HAP-1 (cell line): ENCODE results near the gene AGAP1.
"Not testable (repeated sequence)": the region's sequence is repeated elsewhere in the genome, so short reads cannot be mapped to it uniquely, and the experiment has no call there.

ENCODE experiments used
- DNase-seq, 2 experiments: peaks; one replicate each; pipeline ENCODE4 v3.0.0-alpha.2; 2016 to 2020; ENCODE audit warnings: low spot score in 2 of 2
- H3K27me3 ChIP-seq: fragments of 250-450 bp; sonication (Bioruptor Pico); 2 replicates; pipeline ENCODE4 v1.5.1; 2020; ENCODE audit warnings: low read depth, mild to moderate bottlenecking, moderate library complexity
- H3K36me3 ChIP-seq: fragments of 250-450 bp; sonication (Bioruptor Pico); replicated peaks from 2 replicates; pipeline ENCODE4 v1.5.1; 2020; ENCODE audit warnings: mild to moderate bottlenecking
- H3K4me1 ChIP-seq: fragments of 250-450 bp; sonication (Bioruptor Pico); 2 replicates; pipeline ENCODE4 v1.5.1; 2020; ENCODE audit warnings: mild to moderate bottlenecking
- H3K4me3 ChIP-seq: fragments of 250-450 bp; sonication (Bioruptor Pico); 2 replicates; pipeline ENCODE4 v1.5.1; 2020; ENCODE audit warnings: mild to moderate bottlenecking, moderate library complexity
- H3K9me3 ChIP-seq: fragments of 250-450 bp; sonication (Bioruptor Pico); 2 replicates; pipeline ENCODE4 v1.5.1; 2020; ENCODE audit warnings: mild to moderate bottlenecking, moderate library complexity
- in situ Hi-C: fragments of 300-500 bp; cut with MboI; formaldehyde crosslinking; loops from 3 replicates; pipeline ENCODE4 v1.14.3; 2020; ENCODE audit warnings: low sequenced_read_pairs, inconsistent platforms, mixed read lengths

AGAP1 gene

DNA sequence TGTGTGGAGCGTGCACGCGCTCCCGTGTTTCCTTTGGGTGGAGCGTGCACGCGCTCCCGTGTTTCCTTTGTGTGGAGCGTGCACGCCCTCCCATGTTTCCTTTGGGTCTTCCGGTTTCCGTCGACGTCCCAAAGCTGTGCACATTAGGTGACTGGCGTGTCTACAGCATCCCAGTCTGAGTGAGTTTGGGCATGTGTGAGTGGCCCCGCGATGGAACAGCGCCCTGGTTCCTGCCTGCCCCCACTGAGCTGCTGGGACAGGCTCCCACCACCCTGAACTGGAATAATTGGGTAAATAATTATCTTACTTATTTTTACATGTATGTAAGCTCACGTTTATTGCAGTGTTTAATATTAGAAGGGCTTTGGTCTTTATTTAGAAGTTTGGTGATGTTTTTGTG is 104.2 kb downstream of the AGAP1 start:
- Histone ChIP-seq H3K36me3 (no peaks in the 10 kb centered on the region), H3K27me3 (no peaks in the 10 kb centered on the region), H3K9me3 (no peaks in the 10 kb centered on the region), H3K4me1 (no peaks in the 10 kb centered on the region), H3K4me3 (no peak overlapping the region)
- in situ Hi-C loops = no loop called here
- DNase-seq = no peak

DNA sequence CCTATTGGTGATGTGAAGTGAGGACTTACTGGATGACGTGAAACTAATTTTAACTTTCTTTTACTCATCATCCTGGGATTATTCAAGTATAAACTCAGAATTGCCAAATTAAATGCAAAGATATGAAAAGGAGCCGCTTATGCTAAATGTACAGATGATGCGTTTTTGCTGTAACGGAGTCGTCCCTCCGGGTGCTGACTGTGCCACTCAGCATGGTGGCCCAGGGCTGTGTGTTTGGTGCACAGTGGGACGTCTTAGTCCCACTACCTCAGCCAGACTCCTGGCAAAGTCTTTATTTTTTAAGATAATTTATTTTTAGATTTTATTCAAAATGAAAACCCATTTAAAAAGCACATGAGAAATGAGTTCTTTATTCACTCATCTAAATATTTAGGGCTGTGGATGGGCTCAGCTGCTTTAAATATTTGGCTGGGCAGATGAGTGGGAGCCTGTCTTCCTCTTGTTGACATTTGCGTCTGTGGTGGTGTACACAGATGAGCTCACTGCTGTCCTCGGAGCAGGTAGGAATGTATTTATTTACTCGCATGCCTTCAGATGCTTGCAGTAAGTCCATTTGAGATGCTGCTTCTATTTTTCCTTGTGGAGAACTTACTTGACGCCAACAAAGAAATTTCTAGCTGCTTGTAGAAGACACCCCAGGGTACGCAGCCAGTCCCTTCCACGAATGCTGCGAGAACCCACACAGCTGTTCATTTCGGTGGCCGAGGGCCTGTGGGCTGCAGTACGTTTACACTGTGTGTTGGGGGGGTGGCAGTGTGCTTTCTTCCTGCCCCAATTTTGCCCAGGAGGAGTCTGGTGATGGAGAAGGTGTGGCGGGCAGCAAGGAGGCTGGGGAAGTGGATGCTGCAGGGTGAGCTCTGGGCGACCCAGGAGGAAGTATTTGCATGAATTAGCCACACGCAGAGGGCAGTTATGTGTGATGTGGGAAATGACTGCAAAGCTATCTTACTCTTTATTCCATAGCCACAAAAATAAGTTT is 105.0 kb downstream of the AGAP1 start:
- in situ Hi-C loops = no loop called here
- Histone ChIP-seq H3K4me3 (no peak overlapping the region), H3K27me3 (no peaks in the 10 kb centered on the region), H3K36me3 (no peaks in the 10 kb centered on the region), H3K4me1 (no peaks in the 10 kb centered on the region), H3K9me3 (no peaks in the 10 kb centered on the region)
- DNase-seq = no peak

DNA sequence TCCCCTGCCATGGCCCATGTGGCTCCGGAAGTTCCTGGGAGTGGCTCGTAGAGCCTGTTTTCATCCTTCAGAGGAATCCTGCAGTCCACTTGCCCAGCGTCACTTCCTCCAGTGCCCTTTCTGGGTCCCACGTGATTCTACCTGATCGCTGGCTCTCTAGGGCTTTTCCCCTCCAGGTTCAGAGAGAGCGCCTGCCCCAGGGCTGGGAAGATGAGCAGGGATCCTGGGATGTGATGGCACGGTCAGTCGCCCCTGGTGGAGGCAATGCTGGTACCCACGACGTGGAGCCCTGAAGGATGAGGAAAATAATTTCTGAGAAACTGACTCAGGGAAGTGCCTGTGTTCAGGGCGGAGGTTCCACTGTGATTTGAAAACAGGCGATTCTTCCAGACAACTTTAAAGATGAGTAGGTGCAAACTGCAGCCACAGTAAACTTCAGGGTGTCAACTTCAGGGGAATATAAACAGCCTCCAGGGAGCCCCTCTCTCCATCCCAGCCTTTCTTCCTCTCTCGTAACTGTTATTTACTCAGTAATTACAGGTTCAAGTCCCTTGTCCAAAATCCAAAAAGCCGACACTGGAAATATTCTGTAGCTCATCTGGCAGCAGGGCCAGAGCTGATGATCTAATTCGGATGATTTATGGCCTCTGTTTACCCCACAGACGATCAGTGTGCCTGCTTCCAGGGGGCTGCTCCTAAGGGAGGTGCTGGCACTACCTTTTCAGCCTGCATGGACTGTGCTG is 105.9 kb downstream of the AGAP1 start:
- Histone ChIP-seq H3K4me3 (no peak overlapping the region), H3K36me3 (no peaks in the 10 kb centered on the region), H3K27me3 (no peaks in the 10 kb centered on the region), H3K4me1 (no peaks in the 10 kb centered on the region), H3K9me3 (no peaks in the 10 kb centered on the region)
- in situ Hi-C loops = loop anchor here (5.0 kb wide), 1 partner anchor 148 kb away; no protein-coding TSS in a partner anchor
- no peak for DNase-seq

GRCh38 chr2:235600406-235600805 is 106.6 kb downstream of the AGAP1 start:
- Histone ChIP-seq H3K27me3 (no peaks in the 10 kb centered on the region), H3K4me1 (no peaks in the 10 kb centered on the region), H3K4me3 (no peak overlapping the region), H3K36me3 (no peaks in the 10 kb centered on the region), H3K9me3 (no peaks in the 10 kb centered on the region)
- DNase-seq = no peak
- in situ Hi-C loops = loop anchor here (5.0 kb wide), 1 partner anchor 147 kb away; no protein-coding TSS in a partner anchor

GRCh38 chr2:235600926-235601325 is 107.1 kb downstream of the AGAP1 start:
- in situ Hi-C loops = loop anchor here (5.0 kb wide), 1 partner anchor 146 kb away; no protein-coding TSS in a partner anchor

GRCh38 chr2:235601960-235602704 is 108.3 kb downstream of the AGAP1 start:
- in situ Hi-C loops = loop anchor here (5.0 kb wide), 1 partner anchor 145 kb away; no protein-coding TSS in a partner anchor
- DNase-seq = no peak
- no peaks in the 10 kb centered on the region for H3K27me3 ChIP-seq
- H3K4me3 ChIP-seq = no peak overlapping the region
- H3K4me1 ChIP-seq = no peaks in the 10 kb centered on the region
- H3K9me3 ChIP-seq = no peaks in the 10 kb centered on the region
- no peaks in the 10 kb centered on the region for H3K36me3 ChIP-seq

More at GRCh38 chr2:235600926-235601325, 107.1 kb downstream of the AGAP1 start:
- Histone ChIP-seq H3K9me3 (no peaks in the 10 kb centered on the region), H3K4me1 (no peaks in the 10 kb centered on the region), H3K36me3 (no peaks in the 10 kb centered on the region), H3K27me3 (no peaks in the 10 kb centered on the region), H3K4me3 (no peak overlapping the region)
- DNase-seq = no peak

- in situ Hi-C loops = loop anchor here (5.0 kb wide), 1 partner anchor 144 kb away; no protein-coding TSS in a partner anchor
- H3K9me3 ChIP-seq, H3K36me3 ChIP-seq, H3K4me3 ChIP-seq, H3K4me1 ChIP-seq, DNase-seq, H3K27me3 ChIP-seq: not testable (repeated sequence)
These were observed 109.1 kb downstream of the AGAP1 start for GRCh38 chr2:235602971-235603370.

DNA sequence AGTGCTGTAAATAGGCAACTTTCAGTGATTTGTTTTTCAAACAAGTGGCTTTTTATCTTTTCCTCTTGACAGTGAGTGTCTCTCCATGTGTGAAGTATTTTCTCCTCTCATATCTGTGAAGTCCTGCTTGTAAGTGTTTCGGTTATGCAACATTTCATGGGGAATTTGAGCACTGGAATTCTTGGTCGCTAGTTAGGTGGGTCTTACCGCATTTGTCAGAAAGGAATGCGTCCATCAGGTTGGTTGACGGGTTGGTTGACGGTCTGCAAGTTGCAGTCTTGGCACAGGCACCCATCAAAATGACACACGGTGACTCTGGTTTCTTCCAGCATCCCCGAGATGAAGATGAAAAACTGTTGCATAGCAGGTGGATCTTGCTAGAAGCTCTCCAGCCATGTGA is 109.8 kb downstream of the AGAP1 start:
- H3K4me3 ChIP-seq = no peak overlapping the region
- H3K27me3 ChIP-seq = no peaks in the 10 kb centered on the region
- no peaks in the 10 kb centered on the region for H3K9me3 ChIP-seq
- no peak for DNase-seq
- in situ Hi-C loops = loop anchor here (5.0 kb wide), 1 partner anchor 144 kb away; no protein-coding TSS in a partner anchor
- H3K4me1 ChIP-seq = no peaks in the 10 kb centered on the region
- no peaks in the 10 kb centered on the region for H3K36me3 ChIP-seq

DNA sequence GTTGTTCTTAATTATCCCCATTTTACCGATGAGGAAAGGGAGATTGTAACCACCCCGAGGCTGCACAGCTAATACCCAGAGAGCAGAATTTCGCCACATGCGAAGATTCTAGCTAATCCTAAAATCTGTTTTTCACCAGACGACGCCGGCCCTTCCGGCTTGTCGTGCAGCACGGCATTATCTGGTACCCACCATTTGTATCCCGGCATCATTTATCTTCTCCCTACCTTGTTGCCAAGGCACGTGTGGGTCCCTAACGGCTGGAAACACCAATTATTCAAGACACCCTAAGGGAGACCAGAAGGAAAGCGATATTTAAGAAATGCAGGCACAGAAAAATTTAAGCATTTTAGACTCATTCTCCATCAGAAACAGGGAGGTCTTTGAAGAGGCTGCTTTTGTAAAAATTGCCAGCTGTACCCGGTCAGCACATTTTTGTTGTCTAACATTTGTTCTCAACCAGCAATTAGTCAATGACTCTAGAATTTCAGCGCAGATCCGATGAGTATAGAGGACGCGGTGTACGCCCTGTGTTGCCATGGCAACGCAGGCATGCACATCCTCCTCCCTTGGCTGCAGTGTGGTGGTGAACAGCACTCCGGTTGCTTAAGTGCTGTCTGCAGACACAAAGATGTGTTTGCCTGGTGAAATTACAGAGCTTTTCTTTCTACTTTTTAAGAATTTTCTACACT is 111.6 kb downstream of the AGAP1 start:
- in situ Hi-C loops = no loop called here
- no peaks in the 10 kb centered on the region for H3K9me3 ChIP-seq
- no peaks in the 10 kb centered on the region for H3K36me3 ChIP-seq
- no peak for DNase-seq
- H3K4me1 ChIP-seq = no peaks in the 10 kb centered on the region
- H3K4me3 ChIP-seq = no peak overlapping the region
- no peaks in the 10 kb centered on the region for H3K27me3 ChIP-seq

- Histone ChIP-seq H3K4me1 (no peaks in the 10 kb centered on the region), H3K27me3 (no peaks in the 10 kb centered on the region), H3K36me3 (no peaks in the 10 kb centered on the region), H3K4me3 (no peak overlapping the region), H3K9me3 (no peaks in the 10 kb centered on the region)
- no peak for DNase-seq
- in situ Hi-C loops = no loop called here
These were observed 112.3 kb downstream of the AGAP1 start for GRCh38 chr2:235606004-235606715.

DNA sequence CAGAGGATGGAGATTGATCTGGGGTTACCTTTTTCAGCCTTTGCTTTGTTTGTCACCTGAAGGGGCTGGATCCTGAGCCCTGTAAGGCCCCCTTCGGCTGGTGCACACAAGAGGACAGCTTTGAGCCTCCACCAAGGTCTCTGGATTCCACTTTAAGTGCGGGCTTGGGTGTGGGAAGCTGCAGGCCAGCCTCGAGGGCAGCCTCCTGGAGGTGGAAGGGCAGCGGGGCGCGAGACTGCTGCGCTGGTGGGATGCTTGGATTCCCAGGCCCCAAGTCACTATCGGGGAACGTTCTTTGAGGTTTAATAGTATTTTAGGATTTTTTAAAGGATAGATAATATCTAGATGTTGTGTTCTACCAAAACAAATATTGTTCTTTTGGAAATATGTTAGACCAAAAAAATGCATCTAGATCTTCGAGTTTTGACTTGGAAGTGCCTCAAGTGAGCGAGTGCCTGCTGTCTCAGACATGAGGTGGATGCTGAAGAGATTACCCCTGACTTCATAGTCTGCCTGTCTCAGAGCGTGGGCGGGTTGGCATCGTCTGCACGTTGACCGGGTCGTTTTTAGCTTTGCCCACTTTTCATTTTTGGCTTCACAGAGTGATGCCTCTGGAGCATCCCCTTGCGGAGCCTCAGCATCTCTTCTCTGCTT is 113.8 kb downstream of the AGAP1 start:
- no peak for DNase-seq
- Histone ChIP-seq H3K9me3 (no peaks in the 10 kb centered on the region), H3K4me3 (no peak overlapping the region), H3K27me3 (no peaks in the 10 kb centered on the region), H3K4me1 (no peaks in the 10 kb centered on the region), H3K36me3 (no peaks in the 10 kb centered on the region)
- in situ Hi-C loops = no loop called here

GRCh38 chr2:235608200-235608887 is 114.5 kb downstream of the AGAP1 start:
- Histone ChIP-seq H3K4me1 (no peaks in the 10 kb centered on the region), H3K4me3 (no peak overlapping the region), H3K9me3 (no peaks in the 10 kb centered on the region), H3K27me3 (no peaks in the 10 kb centered on the region), H3K36me3 (no peaks in the 10 kb centered on the region)
- in situ Hi-C loops = no loop called here
- no peak for DNase-seq
